Mesothelial cell of epicardium (in vitro differentiated cells): ENCODE measurements around the gene TRIM24. TPM values are rescaled to one million over a fixed set of nuclear protein-coding genes. Genes with fewer than 3 reads are reported as not detected.
A peak's percentile ranks its signal among the peaks of the same experiment; 100 is the strongest.

Experiments
- DNase-seq, 2 experiments: peaks; one replicate each; pipeline ENCODE4 v3.0.0; 2021; ENCODE audit warnings: low spot score in 2 of 2; ENCODE audit not compliant: unreplicated experiment in 2 of 2
- H3K27ac Mint-ChIP-seq: 2 replicates; pipeline ENCODE4 v1.8.0; 2021; ENCODE audit warnings: mixed read lengths
- H3K27me3 Mint-ChIP-seq: 2 replicates; pipeline ENCODE4 v1.8.0; 2021; ENCODE audit warnings: low read depth, mixed read lengths
- H3K36me3 Mint-ChIP-seq: 2 replicates; pipeline ENCODE4 v1.8.0; 2021; ENCODE audit warnings: mixed read lengths
- H3K4me1 Mint-ChIP-seq: 2 replicates; pipeline ENCODE4 v1.8.0; 2021; ENCODE audit warnings: mixed read lengths
- H3K4me3 Mint-ChIP-seq: 2 replicates; pipeline ENCODE4 v1.8.0; 2021; ENCODE audit warnings: mild to moderate bottlenecking, moderate library complexity, mixed read lengths
- H3K9me3 Mint-ChIP-seq: 2 replicates; pipeline ENCODE4 v1.8.0; 2021; ENCODE audit warnings: mixed read lengths
- total RNA-seq: library from RNA; stranded (reverse); gene quantifications from 3 replicates; pipeline ENCODE4 v1.2.1, GENCODE V29; 2021
- TF ChIP-seq, protein P1 (sequence below): fragments of 200-600 bp; sonication (generic); IDR thresholded peaks from one replicate; pipeline ENCODE4 v1.5.0; 2021; ENCODE audit warnings: antibody characterized with exemption; ENCODE audit not compliant: unreplicated experiment

The TRIM24 gene
- total RNA-seq, 1 donor from 2014 or later: 86.6 TPM

DNA sequence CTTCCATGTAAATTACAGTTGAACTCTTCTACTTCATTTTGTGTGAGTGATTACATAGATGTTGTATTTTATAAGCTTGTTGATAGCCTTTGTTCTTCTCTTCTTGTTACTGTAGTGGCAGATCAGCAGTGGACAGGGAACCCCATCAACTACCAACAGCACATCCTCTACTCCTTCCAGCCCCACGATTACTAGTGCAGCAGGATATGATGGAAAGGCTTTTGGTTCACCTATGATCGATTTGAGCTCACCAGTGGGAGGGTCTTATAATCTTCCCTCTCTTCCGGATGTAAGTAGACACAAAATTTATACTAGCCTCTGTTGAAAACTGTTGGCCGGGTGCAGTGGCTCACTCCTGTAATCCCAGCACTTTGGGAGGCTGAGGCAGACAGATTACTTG, 110.7 kb downstream of the TRIM24 start:
- Mint-ChIP-seq H3K36me3 (peaks cover 67% of the 10 kb centered on the region), H3K4me1 (no peaks in the 10 kb centered on the region), H3K27me3 (no peaks in the 10 kb centered on the region), H3K4me3 (no peak overlapping the region), H3K27ac (no peak overlapping the region), H3K9me3 (peaks cover 14% of the 10 kb centered on the region)
- DNase-seq: no peak
- TF ChIP-seq, protein P1, sequence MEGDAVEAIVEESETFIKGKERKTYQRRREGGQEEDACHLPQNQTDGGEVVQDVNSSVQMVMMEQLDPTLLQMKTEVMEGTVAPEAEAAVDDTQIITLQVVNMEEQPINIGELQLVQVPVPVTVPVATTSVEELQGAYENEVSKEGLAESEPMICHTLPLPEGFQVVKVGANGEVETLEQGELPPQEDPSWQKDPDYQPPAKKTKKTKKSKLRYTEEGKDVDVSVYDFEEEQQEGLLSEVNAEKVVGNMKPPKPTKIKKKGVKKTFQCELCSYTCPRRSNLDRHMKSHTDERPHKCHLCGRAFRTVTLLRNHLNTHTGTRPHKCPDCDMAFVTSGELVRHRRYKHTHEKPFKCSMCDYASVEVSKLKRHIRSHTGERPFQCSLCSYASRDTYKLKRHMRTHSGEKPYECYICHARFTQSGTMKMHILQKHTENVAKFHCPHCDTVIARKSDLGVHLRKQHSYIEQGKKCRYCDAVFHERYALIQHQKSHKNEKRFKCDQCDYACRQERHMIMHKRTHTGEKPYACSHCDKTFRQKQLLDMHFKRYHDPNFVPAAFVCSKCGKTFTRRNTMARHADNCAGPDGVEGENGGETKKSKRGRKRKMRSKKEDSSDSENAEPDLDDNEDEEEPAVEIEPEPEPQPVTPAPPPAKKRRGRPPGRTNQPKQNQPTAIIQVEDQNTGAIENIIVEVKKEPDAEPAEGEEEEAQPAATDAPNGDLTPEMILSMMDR: no peak

DNA sequence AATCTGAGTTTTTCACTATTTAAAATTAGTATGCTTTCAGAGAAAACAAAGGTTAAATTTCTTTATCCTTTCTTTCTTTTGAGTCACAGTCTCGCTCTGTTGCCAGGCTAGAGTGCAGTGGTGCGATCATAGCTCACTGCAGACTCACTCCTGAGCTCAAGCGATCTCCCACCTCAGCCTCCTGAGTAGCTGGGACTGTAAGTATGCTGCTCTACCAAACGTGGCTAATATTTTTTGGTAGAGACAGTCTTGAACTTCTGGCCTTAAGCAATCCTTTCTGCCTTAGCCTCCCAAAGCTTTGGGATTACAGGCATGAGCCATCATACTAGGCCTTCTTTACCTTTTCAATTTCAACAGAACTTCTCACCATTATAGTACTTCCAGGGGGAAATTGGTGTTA, 113.7 kb downstream of the TRIM24 start:
- H3K4me1 Mint-ChIP-seq: no peaks in the 10 kb centered on the region
- peaks cover 68% of the 10 kb centered on the region for H3K36me3 Mint-ChIP-seq
- peak overlapping the region; percentile 59 for H3K27ac Mint-ChIP-seq

DNA sequence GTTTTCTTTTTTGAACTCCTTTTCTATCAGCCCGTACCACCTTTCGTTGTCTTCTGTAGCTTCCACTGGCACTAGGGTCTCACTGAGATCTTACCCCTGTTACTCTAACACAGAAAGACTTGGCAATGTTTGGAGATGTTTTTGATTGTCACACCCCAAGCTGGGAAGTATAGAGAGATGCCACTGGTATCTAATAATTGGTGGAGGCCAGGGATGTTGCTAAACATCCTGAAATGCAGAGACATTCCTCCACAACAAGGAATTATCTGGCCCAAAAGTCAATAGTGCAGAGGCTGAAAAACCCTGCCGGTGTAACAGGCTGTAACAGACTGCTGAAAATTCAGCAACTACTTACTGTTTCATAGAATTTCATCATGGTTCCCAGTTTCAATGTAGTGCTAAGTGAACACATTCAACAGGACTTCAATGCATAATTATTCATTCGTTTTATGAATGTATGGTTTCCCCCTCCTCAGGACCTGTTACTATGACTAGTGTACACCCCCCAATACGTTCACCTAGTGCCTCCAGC, 115.9 kb downstream of the TRIM24 start:
- DNase-seq: no peak
- TF ChIP-seq, protein P1: no peak
- H3K9me3 Mint-ChIP-seq: peaks cover 7% of the 10 kb centered on the region
- H3K4me3 Mint-ChIP-seq: no peak overlapping the region
- no peaks in the 10 kb centered on the region for H3K27me3 Mint-ChIP-seq
- H3K36me3 Mint-ChIP-seq: peaks cover 71% of the 10 kb centered on the region
- H3K27ac Mint-ChIP-seq: peak overlapping the region; percentile 62
- no peaks in the 10 kb centered on the region for H3K4me1 Mint-ChIP-seq

More for the DNA sequence above, 113.7 kb downstream of the TRIM24 start:
- no peaks in the 10 kb centered on the region for H3K27me3 Mint-ChIP-seq
- peaks cover 12% of the 10 kb centered on the region for H3K9me3 Mint-ChIP-seq
- DNase-seq: no peak
- H3K4me3 Mint-ChIP-seq: no peak overlapping the region
- TF ChIP-seq, protein P1: no peak

DNA sequence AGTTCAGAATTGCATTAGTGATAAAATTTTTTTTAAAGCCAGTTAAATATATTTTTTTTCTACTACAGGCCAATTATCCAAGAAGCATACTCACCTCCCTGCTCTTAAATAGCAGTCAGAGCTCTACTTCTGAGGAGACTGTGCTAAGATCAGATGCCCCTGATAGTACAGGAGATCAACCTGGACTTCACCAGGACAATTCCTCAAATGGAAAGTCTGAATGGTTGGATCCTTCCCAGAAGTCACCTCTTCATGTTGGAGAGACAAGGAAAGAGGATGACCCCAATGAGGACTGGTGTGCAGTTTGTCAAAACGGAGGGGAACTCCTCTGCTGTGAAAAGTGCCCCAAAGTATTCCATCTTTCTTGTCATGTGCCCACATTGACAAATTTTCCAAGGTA, 119.1 kb downstream of the TRIM24 start:
- Mint-ChIP-seq H3K9me3 (peaks cover 7% of the 10 kb centered on the region), H3K27me3 (no peaks in the 10 kb centered on the region), H3K36me3 (peaks cover 74% of the 10 kb centered on the region), H3K27ac (no peak overlapping the region), H3K4me3 (no peak overlapping the region), H3K4me1 (no peaks in the 10 kb centered on the region)
- TF ChIP-seq, protein P1: no peak
- no peak for DNase-seq

DNA sequence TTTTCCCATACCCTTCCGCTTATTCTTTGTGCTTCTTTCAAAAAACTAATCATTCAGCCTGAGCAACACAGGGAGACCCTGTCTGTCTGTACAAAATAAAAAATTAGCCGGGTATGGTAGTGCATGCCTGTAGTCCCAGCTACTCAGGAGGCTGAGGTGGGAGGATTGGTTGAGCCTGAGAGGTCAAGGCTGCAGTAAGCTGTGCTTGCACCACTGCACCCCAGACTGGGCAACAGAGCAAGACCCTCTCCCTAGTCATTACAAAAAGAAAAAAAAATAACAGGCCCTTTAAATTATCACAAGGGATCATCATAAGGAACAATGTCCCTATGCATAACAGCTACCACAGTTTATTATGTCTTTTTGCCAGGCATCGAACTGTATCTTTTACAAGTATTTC, 119.6 kb downstream of the TRIM24 start:
- H3K27me3 Mint-ChIP-seq: no peaks in the 10 kb centered on the region
- TF ChIP-seq, protein P1: no peak
- H3K27ac Mint-ChIP-seq: no peak overlapping the region
- H3K36me3 Mint-ChIP-seq: peaks cover 74% of the 10 kb centered on the region
- no peak for DNase-seq
- H3K9me3 Mint-ChIP-seq: peaks cover 7% of the 10 kb centered on the region
- H3K4me3 Mint-ChIP-seq: no peak overlapping the region
- no peaks in the 10 kb centered on the region for H3K4me1 Mint-ChIP-seq

DNA sequence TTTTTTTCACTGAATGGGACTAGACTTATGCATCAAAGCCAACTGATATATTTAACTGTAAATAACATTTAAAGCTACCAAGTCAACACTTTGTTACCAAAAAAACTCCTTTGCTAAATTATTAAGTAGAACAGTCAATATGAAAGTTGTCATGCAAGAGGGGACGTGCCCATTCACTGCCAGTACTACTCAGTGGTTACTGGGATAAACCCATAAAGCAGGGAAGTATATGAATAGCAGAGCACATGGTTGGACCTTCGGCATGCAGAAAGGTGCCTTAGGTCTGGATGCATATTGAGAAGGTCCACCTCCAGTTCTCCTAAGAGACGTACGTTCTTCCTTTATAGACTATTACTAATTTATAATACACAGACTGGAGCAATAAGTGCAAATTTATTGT, 121.0 kb downstream of the TRIM24 start:
- peaks cover 79% of the 10 kb centered on the region for H3K36me3 Mint-ChIP-seq
- no peak for DNase-seq
- no peaks in the 10 kb centered on the region for H3K27me3 Mint-ChIP-seq
- TF ChIP-seq, protein P1: no peak
- no peak overlapping the region for H3K4me3 Mint-ChIP-seq
- H3K4me1 Mint-ChIP-seq: peaks cover 1% of the 10 kb centered on the region
- H3K9me3 Mint-ChIP-seq: peaks cover 7% of the 10 kb centered on the region
- no peak overlapping the region for H3K27ac Mint-ChIP-seq
